GM12891 (cell line): ENCODE results near the gene UNC5C.

ENCODE experiments used
- POLR2A ChIP-seq: IDR thresholded peaks from 2 replicates; pipeline ENCODE4 v1.6.1; 2011; ENCODE audit warnings: low read depth, low read length, control low read depth
- POLR2AphosphoS5 ChIP-seq: IDR thresholded peaks from 2 replicates; pipeline ENCODE4 v1.6.1; 2011; ENCODE audit warnings: low read depth, low read length, control low read depth
- SPI1 ChIP-seq: IDR thresholded peaks from 2 replicates; pipeline ENCODE4 v1.6.1; 2011; ENCODE audit warnings: low read depth, low read length, control low read depth
- TAF1 ChIP-seq: IDR thresholded peaks from 2 replicates; pipeline ENCODE4 v1.6.1; 2011; ENCODE audit warnings: low read depth, low read length, control low read depth

DNA sequence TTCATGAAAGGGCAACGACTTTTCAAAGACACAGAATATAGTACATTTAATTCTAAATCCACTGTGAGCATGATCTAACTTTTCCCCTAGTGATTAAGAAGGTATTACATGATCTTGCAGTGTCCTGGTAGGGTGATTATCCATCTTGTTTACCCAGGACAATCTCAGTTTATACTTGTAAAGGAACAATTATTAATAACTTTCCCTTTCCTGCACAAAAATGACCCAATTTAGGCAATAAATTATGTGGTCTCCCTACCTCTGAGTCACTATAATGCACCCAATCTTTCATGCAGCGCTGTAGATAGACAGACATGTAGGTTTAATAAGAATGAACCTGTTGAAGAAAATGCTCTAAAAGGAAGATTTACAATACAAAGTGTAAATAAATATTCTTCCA, 22.7 kb downstream of the UNC5C start:
- TF ChIP-seq POLR2A (no peak), SPI1 (no peak), POLR2AphosphoS5 (no peak), TAF1 (no peak)
